HG03432 (cell line): ENCODE data around the gene CEP83.

Experiments
- ATAC-seq: cut with Tn5 transposase; IDR thresholded peaks from one replicate; pipeline ENCODE4 v1.9.1; 2021; ENCODE audit warnings: mild to moderate bottlenecking, moderate library complexity; ENCODE audit not compliant: unreplicated experiment

Gene CEP83

DNA sequence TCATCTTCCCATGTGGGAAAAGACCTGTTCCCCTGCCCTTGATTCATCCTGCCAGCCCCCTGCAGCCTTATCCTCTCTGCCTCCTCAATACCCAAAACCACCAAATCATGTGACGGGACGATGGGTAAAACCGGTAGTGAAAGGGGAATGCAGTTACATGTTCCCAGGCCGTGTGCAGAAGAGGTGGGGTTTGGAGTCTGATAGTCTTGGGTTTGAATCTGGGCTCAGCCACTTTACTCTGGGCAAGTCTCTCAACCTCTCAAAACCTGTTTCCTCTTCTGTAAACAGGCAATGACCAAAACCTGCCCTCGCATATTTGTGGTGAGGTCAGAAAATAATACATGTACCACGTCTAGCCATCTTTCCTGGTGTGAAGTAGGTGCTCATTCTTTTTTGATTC lies 188.3 kb downstream of the CEP83 start:
- ATAC-seq = no peak

DNA sequence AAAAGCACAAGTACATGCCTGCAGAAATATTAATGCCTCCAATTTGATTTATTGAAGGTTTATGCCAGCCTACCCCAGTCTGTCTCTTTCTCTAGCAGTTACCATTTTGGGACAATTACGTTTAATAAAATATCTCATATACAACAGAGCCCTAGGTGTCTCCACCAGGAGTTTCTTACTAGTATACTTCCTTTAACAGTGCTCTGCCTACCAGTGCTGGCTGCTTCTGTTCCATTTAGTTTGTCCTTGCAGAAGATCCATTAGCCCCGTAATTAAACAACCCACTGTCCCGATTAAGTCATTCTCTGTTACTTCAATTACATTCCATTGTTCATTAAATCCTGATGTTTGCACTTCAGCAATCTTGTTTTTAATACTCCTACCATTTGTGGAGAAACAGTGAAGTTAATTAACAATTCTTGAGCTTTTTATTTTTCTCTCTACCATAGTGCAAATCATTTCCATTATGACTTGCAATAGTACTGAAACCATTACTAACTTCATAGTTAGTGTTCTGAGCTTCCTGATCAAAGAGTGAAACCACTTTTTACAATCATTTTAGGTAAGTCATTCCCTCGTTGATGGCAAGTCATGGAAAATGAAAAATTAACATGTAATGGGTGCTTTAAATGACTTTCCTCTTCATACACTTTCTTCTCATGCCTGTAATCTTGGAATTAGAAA lies 190.2 kb downstream of the CEP83 start:
- peak; percentile 56 for ATAC-seq

DNA sequence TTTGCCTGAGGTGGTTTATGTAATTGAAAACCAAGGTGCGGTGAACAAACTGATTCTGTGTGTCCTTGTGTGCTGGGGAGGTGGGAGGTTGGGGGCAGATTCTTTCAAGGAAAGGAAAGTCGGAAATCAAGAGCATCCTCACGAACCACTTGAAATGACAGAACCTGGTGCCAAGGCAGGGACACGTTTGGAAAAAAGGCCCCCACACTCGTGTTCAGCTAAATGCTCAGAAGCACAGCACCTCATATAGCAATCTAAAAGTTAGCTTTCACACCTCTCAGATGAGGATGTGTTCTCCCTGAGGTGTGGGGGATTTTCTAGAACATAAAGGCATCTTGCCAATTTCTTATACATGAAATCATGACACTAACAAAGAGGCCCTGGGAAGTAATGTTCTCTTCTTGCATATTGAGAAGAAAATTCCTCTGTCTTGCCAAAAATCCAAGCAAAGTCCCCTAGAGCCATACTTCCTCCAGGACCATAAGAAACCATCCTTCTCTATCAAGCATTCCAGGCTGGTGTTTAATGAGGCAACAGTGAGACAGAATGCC lies 191.7 kb downstream of the CEP83 start:
- ATAC-seq = no peak

DNA sequence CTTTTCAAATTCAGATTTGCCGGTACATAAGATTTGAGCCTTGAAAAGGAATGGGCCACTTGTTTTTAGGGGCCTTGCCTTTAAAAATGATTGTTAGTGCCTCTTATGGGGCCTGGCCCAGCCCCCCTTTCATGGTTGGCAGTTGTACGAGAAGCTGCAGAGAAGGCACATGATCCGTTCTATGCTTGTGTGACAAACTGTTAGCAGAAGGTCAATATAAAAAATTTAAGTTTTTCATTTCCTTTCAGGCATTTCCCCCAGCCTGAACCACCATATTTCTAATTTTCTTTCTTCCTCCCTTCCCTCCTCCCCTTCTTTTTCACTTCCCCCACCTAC lies 192.2 kb downstream of the CEP83 start:
- no peak for ATAC-seq

DNA sequence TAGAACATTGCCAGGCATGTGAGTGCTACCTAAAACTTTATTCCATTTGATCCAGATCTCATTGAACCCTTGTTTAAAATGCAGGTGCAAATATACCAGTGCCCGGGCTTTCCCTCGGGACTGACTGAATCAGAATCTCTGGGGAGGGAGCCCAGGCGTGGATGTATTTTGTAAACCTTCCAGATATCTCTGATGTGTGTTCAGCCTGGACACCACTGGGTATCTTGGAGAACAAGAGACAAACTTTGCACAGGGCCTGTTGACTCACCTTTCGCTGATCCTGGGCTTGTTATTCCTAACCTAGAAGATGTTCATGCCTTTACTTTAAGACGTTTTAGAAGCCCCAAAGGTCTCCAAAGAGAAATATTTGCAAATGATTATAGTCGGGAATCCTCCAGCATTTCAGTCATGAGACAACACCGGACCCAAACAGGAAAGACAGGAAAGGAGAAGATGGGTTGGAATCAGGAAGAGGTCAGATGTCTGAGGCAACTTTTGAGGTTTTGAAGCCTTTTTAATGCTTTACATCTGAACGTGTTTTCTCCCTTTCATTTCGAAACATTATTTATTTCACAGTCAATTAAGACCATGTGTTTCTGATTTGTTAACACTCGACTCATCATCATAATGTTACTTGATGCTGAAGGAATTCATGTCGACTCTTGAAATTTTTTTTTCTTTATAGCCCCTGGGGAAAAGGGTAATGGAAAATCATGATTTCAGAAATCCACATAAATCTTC lies 192.7 kb downstream of the CEP83 start:
- no peak for ATAC-seq

DNA sequence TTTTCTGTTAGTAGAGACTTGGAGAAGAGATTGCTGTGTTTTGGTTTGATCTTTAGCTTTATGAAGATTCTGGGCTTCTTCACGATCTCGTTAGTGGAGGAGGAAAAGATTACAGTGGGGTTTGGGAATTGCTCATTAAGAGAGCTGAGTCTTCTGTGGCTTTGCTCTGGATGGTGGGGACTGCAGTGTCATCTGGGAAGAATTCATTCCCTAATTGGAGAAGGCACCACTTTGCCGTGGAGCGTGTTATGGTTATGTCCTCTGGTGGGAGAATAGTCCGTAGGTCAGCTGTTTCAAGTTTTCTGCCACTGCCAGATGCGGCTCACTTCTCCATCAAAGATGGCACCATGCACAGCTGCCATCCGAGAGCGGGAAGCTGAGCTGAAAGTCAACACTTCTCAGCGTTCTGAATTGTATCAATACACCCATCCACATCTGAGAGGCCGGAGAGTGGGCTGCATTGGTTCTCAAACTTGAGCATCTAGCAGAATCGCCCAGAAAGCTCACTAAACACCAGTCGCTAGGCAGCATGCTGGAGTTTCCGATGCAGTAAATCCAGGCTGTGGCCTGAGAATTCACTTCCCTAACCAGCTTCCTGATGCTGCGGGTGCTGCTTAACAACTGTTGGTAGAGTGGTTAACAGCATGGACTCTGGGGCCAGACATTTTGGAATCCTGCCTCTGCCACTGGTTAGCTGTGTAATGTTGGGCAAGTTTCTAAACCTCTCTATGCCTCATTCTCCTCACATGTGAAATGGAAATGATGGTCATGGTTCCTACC lies 193.5 kb downstream of the CEP83 start:
- ATAC-seq = no peak

DNA sequence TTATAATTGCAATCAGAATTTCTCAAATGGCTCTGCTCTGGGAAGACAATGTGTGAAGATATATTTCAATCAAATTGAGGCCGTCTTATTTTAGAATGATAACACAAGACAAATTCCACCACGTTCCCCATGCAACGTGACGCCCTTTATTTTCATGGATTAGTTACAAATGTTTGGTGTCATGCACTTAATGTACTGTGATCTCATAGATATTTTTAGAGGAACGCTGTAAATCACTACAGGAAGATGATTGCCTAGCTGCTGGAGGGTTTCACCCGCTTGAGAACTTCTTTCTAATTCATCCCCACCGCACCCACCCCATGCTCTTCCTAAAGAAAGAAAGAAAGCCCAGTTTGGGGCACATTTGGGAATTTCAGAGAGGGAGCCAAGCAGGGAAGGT lies 194.1 kb downstream of the CEP83 start:
- no peak for ATAC-seq

DNA sequence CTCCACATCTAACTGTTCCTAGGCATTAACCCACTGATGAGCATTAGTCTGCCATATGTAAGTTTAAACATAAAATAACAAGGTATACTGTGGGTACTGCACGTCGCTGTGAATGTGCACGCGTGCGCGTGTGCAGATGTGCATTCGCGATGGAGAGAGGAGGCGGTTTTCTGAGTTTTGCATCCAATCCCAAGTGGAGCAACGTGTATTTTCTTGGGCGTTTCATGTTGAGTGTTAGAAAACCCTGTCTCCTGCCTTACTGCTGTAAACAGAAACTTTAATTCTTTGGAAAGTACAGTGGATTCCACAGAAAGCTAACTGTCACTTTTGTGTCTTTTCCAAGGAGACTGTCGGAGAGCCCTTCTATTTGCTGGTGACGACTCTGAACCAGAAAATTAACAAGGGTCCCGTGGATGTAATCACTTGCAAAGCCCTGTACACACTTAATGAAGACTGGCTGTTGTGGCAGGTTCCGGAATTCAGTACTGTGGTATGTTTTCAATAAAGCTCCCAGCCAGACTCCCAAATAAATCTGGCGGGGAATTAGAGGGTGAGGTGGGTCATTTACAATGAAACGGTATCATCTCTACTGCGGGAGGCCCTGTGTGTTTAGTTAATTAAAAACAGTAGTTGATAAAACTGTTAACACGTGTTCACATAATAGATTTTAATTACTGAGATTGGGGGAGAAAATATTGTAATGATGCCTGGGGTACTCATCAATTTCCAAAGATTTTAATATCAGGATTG lies 194.8 kb downstream of the CEP83 start:
- ATAC-seq = no peak

DNA sequence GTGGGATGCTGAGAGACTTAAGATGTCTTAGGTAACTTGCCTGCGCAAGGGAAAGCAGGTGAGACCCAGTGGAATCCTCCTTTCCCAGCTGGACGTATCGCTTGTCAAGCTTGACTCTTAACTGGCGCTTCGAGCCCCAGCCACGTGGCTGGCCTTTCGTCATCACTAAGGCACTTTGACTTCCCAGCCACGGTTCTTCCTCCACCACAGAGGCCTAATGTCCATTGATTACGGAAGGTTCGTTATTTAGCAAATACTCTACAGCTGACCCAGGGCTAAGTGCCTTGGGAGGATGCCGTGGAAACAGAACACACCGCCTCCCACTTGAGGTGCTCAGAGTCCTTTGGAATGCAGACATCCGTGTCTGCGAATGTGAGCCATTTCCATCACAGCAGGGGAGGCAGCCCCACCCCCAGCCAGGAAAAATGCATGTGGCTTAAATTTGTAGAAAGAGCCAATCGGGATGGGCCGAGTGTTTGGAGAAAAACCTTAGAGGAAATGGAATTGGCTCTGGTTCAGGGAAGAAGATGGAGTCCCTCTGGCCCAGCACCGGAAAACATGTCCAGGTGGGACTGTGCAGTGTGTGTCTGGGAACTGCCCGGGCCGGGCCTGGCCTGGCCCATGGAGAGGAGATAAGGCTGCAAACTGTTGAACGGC lies 195.6 kb downstream of the CEP83 start:
- ATAC-seq = no peak

DNA sequence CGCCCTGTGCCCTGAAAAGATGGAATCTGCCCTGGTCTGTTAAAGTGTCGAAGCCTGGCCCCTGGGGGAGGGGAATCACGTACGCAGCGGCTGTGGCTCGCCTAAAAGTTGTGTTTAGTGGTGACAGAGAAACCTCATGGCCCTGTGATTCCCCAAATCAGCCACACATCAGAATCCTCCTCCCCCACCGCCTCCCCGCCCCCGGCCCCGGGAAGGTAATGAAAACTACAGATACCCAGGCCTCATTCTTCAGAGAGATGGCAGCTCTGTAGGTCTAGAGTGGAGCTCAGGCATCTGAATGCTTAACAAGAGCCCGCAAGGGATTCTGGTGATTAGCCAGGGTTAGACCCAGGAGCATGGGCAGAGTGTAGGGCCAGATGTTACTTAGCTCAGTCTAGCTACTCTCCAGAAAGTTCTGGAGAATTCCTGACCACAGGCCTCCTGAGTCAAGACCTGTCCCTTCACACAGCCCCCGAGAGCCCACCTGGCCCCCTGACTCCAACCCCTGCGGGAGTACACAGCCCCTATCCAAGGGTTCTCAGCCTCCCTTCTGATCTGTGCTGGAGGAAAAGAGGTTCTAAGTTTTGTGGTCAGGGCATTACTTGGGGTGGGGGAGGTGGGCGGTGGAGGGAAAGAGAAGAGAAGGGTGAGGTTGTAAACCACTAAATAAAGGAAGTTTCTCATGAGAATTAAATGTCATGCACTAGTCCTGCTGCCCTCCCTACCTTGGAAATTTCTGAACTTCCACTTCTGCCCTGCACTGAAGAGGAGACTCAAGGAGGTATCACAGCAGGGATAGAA lies 196.5 kb downstream of the CEP83 start:
- peak; percentile 48 for ATAC-seq

DNA sequence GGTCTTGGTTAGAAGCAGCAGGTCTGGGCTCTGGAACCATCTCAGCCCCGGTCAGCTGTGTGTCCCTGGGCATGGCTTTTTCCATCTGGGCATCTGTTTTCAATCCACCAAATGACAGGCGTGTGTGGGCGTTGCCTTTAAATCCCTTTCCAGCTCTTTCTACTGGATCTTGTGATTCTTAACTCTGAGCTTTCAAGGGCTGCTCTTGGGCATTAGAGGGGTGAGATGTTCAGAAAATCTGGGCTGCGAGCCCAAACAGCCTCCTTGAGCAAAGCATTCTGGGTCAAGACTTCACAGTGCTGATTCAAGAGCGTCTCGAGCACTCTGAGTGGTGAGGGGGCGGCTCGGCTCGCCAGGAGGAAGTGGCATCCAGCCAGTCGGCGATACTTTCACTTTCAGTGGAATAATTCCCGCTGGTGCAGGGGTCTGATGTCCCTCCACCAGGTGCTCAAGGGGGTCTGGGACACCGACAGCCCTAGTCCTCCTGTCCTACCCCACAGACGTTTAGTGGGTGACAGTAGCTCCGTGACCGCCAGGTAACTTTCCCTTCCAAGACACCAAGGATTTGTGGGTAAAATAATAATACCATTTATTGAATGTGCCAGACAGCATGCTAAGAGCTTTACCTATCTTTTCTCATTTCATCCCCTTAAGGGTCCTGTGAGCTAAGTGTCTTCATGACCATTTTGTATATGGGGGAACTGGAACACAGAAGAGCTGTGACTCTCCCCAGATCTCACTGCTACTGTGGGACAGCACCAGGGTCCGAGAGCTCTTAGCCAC lies 197.2 kb downstream of the CEP83 start:
- ATAC-seq = peak; percentile 56

DNA sequence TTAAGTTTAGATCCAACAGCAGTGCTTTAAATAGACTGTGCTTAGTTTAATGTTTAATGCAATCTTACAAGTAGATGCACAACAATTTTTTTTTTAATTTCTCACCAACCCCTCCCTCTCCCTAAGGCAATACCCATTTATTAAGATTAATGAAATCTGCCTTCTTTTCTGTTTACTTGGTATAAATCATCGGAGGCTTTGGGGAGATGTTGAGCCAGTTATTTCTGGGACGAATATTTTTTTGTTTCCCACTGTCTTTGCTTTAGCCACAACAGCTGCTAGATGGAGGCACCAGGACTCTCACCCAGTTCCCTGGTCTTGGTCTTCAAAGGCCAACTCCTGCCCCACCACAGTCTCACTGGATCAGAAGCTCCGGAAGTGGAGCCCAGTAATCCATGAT lies 197.9 kb downstream of the CEP83 start:
- ATAC-seq = no peak

DNA sequence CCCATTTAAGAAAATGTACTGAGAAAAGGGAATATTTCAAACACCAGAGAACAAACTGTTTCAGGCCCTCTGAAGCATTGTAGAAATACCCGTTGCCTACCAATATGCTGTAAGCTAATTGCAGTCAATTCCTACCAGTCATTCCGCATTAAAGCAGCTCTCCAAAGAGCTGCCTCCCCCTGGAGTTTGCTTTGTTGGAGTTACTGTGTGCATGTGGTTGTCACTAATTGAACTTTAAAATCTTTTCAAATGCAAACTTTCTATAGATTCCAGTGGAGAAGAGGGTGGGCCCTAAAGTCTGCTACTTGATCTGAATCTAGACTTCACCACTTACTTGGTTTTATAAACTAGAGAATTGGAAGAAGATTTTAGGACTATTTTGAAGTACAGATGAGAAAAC lies 198.5 kb downstream of the CEP83 start:
- no peak for ATAC-seq

DNA sequence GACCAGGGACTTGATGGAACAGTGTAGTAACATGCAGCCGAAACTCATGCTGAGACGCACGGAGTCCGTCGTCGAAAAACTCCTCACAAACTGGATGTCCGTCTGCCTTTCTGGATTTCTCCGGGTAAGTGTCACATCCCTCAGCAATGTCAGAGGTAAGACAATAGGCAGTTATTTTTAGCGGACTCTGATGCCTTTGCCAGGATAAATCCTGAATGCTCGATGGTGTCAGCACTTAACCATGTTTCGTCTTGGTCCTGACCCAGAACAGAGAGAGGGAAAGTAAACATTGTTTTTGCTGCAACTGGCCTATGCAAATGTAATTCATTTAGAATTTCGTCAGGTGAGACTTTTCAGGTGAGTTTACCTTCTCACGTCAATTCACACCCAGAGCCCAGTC lies 198.9 kb downstream of the CEP83 start:
- no peak for ATAC-seq

DNA sequence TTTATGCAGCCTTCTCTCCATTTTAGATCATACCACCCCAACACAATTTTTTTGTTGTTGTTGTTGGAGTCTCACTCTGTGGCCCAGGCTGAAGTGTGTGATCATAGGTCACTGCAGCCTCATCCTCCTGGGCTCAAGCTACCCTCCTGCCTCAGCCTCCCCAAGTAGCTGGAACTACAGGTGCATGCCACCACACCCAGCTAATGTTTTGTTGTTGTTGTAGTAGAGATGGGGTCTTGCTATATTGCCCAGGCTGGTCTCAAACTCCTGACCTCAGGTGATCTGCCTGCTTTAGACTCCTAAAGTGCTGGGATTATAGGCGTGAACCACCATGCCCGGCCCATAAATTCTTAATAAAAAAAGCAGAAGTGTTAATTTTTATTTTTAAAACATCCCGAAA lies 199.7 kb downstream of the CEP83 start:
- ATAC-seq = no peak

DNA sequence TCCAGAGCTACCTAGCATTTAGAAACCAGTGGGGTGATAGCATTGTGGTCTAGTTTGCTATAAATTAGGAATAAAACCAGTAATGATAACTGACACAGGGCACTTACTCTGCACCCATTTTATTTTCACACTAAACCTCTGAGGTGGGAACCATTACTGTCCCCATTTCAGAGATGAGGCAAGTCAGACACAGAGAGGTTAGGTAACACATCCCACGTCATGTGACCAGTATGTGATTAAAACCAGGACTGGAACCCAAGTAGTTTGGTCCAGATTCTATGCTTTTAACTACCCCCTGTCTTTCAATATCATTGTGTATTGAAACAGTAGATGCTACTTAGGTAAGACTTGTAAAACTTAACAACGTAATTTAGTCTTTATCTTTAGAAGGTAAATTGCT lies 201.1 kb downstream of the CEP83 start:
- ATAC-seq = peak; percentile 37
